Measurements from ENCODE around the gene ADPRHL1.

The ADPRHL1 gene

DNA sequence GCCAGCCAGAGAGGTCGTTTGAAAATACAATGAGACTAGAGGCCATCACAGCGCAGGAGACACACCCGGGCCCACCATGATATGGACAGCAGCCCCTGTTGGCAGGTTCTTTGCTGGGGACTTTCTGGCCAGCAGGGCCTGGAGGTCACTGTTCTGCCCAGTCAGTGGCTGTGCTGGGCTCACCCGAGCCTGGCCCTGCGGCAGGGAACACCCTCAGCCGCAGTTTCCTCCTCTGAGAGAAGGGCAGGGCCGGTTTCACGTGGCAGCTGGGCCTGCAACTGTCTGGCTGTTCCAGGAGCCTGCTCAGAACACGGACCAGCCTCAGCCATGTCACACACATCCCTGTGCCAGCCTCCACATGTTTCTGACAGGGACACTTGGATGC is 39.4 kb downstream of the ADPRHL1 start:
- DNase-seq = no peak

DNA sequence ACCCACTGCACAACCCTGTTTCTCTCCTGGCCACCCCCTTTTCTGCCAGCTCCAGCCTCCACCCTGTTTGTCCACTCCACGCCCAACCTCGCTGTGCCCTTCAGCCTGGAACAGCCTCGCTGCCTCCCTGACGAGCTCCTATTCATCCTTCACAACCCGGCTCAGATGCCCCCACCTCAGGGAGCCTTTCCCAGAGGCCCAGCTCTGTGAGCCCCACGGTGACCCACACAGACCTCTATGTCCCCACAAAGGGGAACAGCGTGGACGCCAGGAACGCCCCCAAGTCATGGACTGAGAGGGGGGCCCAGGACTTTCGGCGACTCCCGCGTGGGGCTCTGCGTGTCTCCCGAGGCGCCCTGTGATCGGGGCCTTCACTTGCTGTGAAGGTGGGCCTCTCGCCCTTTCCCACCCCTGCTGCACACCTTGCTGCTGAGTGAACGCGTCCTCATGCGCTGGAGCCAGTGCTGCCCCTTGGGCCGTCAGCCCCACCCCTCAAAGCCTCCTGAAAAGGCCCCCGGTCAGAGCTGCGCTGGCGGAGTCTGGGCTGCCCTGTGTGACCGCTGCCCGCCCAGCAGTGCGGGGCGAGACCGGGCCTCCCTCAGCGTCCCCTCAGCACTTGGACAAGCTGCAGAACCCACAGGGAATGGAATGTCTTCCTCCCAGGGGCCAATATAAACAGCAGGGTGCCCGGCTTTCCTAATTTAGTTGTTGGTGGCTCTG is 40.0 kb downstream of the ADPRHL1 start:
- DNase-seq = no peak

DNA sequence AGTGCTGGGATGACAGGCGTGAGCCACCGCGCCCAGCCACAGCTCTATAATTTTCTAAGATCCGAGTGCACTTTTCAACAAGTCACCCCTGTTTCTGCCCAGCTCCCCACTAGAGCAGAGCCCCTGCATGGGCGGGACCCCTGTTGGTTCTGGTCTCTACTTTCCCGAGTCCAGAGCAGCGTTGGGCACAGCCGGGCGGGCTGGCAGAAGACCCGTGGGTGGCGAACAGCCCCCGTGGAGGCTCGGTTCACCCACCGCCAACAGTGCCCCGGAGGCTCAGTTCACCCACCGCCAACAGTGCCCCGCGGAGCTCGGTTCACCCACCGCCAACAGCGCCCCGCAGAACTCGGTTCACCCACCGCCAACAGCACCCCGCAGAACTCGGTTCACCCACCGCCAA is 40.8 kb downstream of the ADPRHL1 start:
- no peak for DNase-seq

DNA sequence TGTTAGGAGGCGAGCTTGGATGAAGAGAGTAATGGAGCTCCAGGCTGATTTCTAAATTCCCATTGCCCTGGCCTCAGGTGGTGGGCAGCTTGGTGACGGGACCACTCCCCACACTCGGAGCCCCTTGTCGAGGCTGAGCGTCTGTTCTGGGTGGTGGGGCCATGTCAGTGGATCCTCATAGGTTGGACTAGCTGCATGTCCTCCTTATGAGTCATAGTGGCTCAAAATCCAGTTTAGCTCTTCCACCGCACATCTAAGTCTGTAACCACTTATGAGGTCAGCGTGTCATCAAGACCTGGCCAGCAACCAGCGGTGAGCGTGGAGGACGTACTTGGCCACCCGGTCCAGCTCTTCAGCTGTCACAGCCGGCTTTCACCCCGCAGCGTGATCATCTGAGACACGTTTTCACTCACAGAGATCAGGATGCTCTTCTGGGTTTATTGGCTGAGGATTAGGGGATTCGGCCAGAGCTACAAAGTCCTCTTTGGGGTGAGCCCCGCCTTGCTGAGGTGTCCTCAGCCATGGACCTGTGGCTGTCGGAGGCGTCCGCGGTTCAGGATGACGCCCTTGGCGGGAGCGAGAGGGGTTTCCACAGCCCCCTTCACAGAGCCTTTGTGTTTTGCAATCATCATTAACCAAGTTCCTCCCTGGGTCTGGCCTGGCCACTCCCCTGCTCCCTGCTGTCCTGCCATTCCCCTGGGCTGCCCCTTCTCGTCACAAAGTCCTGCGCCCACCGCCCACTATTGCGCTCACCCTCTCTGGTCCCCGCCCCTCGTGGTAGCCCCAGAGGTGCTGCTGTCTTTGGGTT is 41.9 kb downstream of the ADPRHL1 start:
- no peak for DNase-seq

DNA sequence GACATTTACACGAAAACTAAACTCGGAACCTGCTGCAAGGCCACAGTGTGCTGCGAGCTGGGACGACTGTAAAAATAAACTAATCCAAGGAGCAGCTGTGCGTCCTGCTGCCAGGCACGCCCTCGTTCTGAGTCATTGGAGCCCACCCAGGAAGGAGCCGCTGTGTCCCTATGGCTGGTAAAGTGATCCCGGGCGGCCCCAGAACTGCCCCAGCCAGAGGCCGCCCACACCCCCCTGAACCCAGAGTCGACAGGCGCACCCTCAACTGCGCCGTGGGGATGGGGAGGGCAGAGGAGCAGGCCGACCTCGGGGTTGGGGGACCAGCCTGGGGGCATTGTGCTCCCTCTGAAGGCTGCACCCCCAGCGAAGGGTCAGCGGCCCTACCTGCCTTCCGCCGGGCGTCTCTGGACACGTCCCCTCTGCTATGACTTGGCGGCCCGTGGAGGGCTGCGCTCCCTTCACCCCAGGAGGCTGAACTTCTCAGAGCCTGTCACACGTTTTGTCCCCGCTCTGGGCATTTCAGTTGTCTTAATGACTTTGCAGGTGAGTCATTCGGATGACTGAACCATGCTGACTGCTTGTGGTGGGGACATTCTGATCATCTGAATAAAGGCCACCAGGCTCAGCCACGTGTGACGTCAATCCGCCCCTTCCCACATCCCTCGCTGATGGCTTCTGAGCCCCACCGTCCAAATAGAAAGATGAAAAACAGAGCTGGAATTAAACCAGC is 42.7 kb downstream of the ADPRHL1 start:
- DNase-seq = no peak

DNA sequence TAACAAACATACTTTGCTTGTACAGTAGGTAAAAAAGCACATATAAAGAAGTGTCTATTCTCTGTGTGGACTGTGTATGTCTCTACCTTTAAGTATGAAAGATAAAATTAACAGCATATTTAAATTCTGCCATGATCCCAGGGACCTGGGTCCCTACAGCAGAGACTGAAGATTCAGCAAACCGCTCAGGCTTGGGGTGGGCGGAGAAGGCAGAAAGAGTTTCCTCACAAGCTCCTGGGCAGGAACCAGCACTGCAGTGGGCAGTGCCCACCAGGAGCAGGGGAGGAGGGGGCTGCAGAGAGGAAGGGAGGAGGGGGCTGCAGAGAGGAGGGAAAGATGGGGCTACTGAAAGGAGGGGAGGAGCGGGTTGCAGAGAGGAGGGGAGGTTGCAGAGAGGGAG is 44.7 kb downstream of the ADPRHL1 start:
- no peak for DNase-seq

DNA sequence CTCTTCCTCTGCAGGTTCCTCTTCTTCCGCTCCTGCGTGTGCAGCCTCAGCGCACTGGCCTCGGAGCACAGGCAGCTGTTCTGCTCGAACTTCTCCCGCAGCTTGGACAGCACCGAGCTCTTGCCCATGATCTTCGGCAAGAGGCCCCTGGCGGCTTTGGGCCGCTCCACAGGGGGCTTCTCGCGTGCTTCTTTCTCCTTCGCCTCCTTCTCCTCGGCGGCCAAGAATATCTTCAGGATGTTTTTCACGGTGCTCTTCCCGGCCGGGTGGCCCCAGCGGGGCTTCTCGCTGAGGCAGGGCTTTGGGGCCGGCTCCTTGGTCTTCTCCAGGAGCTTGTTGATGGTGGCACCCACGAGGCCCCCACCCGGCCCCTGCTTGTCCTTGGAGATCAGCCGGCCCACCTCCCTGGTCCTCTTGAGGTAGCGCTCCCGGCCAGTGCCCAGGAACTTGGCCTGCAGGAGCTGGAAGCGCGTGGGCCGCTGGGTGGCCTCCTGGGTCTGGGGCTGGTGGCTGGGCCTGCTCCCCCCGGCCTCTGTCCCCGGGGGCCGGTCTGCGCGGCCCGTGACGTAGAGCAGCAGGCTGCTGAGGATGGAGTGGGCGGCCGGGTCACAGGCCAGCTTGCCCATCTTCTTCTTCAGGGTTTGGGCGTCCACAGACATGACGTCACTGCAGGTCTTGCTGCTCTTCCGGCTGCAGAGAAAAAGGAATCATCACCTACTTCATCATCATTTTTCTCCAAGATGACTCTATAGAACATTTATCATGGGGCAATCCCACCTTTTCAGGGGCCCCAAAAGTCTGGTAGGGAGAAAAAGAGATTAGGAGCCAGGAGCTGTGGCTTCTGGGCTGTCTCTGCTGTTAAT is 45.5 kb downstream of the ADPRHL1 start:
- DNase-seq = no peak

DNA sequence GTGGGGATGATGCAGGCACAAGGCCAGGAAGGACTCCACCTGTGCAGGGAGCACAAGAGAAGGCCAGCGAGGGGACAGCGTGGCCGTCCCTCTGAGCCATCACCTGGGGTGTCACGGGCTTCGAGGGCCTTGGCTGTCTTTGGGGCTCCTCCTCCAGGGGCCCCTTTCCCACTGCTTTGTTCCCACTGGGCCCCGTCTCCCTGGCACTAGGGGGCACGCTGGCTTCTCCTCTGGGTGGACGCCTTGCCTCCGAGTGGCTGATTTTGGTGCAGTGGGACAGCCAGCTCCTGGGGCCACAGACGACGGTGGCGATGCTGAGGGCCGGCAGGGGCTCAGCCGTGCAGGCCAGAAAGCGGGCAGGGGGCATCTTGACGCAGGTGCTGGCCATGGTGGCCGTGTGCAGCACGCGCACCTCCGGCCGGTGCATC is 46.2 kb downstream of the ADPRHL1 start:
- no peak for DNase-seq

DNA sequence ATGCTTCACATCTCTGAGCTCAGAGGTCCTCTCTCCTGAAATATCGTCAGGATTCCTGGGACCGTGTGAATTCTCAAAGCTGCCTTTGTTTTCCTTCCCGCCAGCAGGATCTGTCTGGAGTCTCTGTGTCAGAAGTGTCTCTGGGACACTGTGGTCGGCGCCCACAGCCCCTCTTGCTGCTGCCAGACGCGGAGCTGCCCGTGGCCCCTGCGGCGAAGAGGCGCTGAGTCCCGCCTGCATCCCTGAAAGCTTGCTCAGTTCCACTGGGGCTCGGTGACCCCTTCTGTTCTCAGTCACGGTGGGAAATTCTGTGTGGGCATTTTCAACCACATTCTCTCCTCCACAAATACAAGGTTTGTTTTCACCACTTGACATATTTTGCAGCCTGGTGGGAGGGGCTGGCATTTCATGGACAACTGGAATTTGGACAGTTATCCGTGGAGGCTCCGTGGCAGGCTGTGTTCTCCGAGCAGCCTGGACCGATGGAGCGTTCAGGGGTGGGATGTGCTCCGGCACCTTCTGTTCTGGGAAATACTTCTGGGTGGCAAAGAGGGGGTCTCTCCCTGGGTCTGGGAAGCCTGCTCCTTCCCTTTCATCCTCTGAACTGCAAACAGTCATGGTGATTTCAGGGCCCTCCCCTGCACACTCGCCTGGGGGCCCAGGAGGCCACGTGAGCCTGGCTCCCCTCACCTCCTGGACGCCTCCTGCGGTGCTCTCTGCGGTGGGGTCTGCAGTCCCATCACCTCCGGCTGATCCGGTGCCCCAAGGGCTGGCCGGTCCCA is 46.8 kb downstream of the ADPRHL1 start:
- no peak for DNase-seq

DNA sequence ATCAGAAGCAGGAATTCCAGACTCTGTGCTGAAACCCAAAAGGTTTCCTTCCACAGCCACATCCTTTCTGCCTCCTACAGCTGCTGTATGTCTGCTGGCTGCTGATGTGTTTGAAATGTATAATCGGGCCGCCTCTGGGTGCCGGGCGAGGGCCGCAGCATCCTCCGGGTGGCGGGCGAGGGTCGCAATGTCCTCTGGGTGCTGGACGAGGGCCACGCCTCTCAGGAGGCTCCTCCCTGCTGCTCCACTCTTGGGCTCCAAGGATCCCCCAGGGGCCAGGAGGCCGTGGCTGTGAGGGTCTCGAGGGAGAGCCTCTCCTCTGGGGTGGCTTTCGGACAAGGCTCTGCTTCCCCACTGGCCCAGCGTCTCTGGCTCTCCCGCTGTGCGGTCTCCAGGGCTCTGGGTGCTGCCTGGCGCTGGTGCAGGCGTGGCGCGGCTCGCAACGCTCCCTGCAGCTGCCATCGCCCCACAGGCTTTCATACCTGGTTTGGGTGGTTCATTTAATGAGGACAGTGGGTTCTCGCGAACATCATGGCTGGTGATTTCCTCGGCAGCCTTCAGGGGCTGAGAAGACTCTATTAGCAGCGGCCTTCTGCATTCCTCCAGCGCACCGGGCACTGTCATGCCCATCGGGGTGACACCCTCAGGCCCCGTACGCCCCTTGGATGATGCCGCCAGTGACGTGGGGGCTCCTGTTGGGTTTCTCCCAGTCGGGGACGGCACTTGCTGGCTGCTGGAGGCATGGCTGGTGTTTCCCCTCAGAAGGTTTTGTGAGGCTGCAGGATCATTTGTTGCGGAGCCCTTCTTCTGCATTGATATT is 47.6 kb downstream of the ADPRHL1 start:
- DNase-seq = peak; percentile 82

DNA sequence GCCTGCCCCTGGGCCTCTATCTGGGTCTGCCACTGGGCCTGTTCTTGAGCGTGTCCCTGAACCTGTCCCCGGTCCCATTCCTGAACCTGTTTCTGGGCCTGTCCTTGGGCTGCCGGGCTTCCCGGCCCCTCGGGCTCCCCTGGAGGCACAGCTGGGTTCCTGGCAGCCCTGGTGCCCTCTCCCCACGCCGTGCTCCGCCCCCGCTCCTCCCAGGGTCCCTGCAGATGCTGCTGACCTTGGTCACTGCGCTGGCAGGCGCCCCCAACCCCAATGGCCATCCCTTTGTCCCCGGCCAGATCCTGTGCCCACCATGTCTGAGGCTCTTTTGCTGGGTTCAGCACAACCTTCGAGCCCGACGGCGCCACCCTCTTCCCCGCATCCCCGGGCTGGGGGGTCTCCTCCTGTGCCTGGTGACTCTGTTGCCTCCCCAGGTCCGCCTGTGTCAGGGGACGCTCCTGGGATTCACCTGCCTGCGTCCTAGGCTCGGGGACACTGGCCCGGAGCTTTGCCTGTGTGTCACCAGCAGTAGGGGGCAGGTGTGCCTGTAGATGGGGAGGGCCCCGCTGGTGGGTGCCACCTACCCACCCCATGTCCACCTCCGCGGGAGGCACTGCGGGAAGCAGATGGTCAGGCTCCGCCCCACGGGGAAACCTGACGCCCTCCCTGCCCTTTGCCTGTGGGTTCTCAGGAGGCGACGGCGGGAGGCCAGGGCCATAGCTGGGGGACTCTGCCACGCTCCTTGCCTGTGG is 48.4 kb downstream of the ADPRHL1 start:
- DNase-seq = peak; percentile 82

DNA sequence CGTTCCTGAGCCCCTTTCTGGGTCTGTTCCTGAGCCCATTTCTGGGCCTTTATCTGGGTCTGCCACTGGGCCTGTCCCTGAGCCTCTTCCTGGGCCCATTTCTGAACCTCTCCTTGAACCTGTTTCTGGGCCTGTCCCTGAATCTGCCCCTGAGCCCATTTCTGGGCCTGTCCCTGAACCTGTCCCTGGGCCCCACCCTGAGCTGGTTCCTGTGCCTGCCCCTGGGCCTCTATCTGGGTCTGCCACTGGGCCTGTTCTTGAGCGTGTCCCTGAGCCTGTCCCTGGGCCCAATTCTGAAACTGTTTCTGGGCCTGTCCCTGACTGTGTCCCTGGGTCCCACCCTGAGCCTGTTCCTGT is 48.9 kb downstream of the ADPRHL1 start:
- no peak for DNase-seq

DNA sequence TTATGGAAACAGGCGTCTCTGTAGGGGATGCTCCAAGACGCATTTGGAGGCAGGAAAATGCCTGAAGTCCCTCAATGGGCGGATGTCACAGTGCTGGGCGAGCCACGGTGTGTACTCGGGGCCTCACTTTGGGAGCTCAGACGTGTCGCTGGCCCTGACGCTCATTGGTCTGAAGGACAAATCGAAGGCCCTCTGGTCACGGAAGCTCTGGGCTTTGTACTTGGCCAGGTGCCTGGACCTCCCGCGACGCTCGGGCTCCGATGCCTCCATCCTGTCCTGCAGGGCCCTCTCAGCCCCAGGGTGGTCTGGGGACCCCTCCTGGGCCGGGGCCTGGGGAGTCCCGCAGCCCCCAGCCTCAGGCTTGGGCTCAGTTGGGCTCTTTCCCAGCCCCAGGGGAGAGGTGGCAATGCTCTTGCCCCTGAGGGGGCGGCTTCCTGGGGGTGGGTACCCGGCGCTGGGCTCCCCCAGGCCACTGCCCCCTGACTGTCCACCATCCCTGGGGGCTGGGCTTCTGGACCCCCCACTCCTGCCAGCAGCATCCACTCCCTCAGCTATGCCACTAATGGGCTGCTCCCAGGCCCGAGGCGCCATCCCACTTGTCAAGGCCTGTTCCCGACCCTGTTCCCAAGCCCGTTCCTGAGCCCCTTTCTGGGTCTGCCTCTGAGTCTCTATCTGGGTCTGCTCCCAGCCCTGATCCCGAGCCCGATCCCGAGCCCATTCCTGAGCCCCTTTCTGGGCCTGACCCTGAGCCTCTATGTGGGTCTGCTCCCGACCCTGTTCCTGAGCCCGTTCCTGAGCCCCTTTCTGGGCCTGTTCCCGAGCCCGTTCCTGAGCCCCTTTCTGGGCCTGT is 49.8 kb downstream of the ADPRHL1 start:
- no peak for DNase-seq

DNA sequence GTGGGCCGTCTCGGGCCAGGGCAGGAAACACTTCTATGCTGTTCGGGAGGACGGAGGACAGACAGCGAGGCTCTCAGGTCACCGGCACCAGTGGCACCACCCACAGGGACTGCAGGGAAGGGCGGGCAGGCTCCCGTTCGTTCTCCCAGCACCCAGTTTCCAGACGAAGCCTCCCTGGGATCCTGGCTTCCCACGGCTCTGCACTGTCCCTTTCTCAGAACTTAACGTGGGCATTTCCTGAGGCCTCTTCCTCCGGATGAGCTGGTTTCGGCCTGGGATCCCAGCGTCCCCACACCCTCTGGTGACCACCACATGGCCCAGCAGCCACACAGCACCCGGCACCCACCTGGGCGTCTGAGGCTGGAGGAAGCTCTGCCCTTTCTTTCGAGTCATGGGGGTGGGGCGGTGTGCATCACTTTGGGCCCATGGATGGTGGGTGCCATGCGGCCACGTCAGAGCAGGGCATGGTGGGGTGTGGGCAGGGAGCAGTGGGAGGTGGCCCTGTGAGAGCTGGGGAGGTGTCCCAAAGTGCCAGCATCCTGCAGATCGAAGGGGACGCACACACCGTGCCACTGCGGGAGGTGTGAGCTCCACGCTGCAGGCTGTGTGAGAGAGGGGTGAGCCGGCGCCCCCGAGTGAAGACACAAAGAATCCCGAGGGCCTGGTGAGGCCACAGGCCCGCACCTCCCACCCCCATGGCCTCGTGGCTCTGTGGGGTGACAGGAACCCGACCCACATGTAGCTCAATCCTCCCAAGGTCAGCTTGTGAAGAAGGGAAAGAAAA is 50.6 kb downstream of the ADPRHL1 start:
- no peak for DNase-seq

DNA sequence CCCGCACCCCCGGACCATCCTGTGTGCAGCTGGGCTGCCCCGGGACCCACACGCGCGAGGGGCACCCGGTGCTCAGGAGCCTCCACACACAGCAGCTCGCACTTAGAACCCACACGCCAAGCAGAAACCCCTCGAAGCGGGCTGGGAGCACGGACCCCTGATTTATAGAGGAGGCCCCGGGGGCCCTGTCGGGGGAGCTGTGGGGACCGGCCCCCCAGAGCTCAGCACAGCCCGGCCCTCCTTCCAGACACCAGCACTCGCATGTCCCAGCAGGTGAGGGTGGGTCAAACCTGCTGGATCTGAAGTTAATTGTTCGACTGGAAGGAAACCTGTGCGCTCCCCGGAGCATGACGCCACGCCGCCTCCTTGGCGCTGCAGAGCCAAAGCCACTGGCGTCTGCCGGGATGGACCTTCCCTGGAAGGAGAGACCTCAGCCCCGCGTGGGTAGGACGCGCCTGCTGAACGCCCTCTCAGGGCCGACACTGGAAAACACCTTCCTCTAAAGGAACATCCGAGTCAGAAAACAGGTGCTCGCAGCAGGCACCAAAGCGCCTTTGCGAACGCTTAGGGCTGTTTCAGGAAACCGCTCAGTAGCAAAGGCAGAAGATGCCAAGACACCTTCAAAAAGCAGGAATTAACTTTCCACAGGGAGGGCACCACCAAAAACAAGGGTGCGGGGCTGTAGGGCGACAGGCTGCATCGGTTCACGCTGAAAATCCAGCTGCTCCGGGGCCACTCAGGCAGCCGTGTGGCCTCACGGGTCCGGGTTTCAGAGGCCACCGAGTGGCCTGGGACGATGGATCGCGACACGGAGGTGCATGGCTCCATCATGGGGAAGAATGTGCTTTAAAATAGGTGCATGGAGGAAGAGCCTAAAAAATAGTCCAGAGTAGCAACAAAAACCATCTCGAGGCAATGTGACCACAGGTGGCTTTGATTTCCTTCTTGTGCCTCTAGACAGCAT is 51.6 kb downstream of the ADPRHL1 start:
- DNase-seq = no peak

DNA sequence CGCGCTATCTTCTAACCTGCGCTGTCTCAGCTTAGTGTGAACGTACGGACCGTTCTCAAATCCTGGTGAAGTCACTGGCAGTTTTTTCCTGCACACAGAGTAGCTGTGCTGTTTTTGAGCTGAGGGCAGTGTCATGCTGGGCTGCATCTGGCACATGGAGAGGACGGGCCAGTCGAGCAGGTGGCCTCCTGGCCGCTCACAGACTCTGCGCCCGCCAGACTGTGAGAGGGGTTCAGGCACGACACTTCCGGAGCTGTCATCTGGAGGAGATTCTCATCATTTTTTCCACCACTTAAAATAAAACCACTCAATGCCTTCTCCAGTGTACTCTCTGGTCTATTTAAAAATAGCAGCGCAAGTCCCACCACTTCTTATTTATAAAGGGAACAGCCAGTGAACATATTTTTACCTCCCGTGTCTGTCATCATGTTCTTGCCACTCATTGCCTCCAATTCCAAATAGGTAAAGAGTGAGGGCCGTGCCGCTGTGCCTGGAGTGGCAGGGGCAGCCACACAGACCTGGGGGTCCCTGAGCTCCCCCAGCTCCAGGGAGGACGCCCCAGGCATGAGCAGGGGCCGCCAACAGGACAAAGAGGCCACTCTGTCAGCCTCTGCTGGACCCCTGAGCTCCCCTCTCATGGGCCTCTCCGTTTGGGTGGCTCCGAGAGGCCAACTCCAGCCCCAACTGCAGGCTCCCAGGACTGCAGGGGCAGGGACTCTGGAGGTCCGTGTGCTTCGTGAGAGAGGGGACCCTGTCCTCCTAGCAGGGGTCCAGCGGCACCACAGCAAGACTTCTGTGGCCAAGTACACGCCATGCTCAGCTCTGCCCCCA is 52.5 kb downstream of the ADPRHL1 start:
- no peak for DNase-seq
